IPS-18a (cell line): ENCODE results near the gene TCF7L1.

Experiments used
- H3K27ac ChIP-seq: one replicate; pipeline ENCODE4 v1.5.1; 2013; ENCODE audit warnings: low read length
- H3K27me3 ChIP-seq: one replicate; pipeline ENCODE4 v1.6.1; 2013; ENCODE audit warnings: mild to moderate bottlenecking, low read length; ENCODE audit not compliant: control insufficient read depth, insufficient read depth
- H3K36me3 ChIP-seq: one replicate; pipeline ENCODE4 v1.6.1; 2013; ENCODE audit warnings: low read depth, low read length; ENCODE audit not compliant: control insufficient read depth
- H3K4me1 ChIP-seq: one replicate; pipeline ENCODE4 v1.6.1; 2013; ENCODE audit warnings: low read depth, low read length; ENCODE audit not compliant: control insufficient read depth
- H3K4me3 ChIP-seq: one replicate; pipeline ENCODE4 v1.5.1; 2013; ENCODE audit warnings: low read length
- H3K9ac ChIP-seq: one replicate; pipeline ENCODE4 v1.6.1; 2013; ENCODE audit warnings: mild to moderate bottlenecking, low read length, moderate library complexity
- H3K9me3 ChIP-seq: one replicate; pipeline ENCODE4 v1.6.1; 2013; ENCODE audit warnings: low read depth, low read length; ENCODE audit not compliant: control insufficient read depth

Gene TCF7L1

DNA sequence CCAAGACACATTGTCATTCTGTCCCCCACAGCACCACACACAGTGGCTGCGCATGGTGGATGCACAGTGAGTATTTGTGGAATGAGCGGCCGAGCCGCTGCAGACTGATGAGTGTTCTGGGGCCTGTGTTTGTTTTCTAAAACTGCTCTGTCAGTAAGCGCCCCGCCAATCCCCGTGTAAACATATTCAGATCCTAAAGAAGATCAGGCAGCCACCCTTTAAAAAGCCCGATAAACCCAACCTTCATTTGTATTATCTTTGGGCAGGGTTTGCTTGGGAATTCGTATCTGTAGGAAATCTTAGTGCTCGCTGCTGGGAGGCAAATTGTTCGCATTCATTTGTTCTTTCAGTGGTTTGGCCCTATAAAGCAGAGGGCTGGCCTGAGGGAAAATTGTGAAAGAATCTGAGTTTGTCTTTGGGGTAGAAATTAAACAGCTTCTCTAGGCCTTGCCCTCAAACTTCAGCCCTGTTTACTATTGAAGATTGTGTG lies 126.0 kb downstream of the TCF7L1 start:
- Histone ChIP-seq H3K36me3 (no peaks in the 10 kb centered on the region), H3K4me3 (no peak overlapping the region), H3K9me3 (no peaks in the 10 kb centered on the region), H3K27me3 (no peaks in the 10 kb centered on the region), H3K27ac (no peak overlapping the region), H3K4me1 (peaks cover 67% of the 10 kb centered on the region), H3K9ac (no peak overlapping the region)

- no peaks in the 10 kb centered on the region for H3K9me3 ChIP-seq
- peaks cover 67% of the 10 kb centered on the region for H3K4me1 ChIP-seq
- no peak overlapping the region for H3K9ac ChIP-seq
- no peak overlapping the region for H3K27ac ChIP-seq
- no peaks in the 10 kb centered on the region for H3K27me3 ChIP-seq
- no peaks in the 10 kb centered on the region for H3K36me3 ChIP-seq
- H3K4me3 ChIP-seq: no peak overlapping the region
These were observed 126.7 kb downstream of the TCF7L1 start for GRCh38 chr2:85259879-85260278.

- Histone ChIP-seq H3K27me3 (no peaks in the 10 kb centered on the region), H3K9me3 (no peaks in the 10 kb centered on the region), H3K4me1 (peaks cover 53% of the 10 kb centered on the region), H3K4me3 (no peak overlapping the region), H3K27ac (no peak overlapping the region), H3K36me3 (no peaks in the 10 kb centered on the region), H3K9ac (no peak overlapping the region)
These were observed 130.4 kb downstream of the TCF7L1 start for GRCh38 chr2:85263591-85263990.

GRCh38 chr2:85264471-85264870 lies 131.3 kb downstream of the TCF7L1 start:
- H3K4me3 ChIP-seq: no peak overlapping the region
- no peaks in the 10 kb centered on the region for H3K9me3 ChIP-seq
- H3K36me3 ChIP-seq: no peaks in the 10 kb centered on the region
- no peaks in the 10 kb centered on the region for H3K27me3 ChIP-seq
- no peak overlapping the region for H3K9ac ChIP-seq
- peaks cover 44% of the 10 kb centered on the region for H3K4me1 ChIP-seq
- H3K27ac ChIP-seq: no peak overlapping the region

GRCh38 chr2:85265304-85265703 lies 132.1 kb downstream of the TCF7L1 start:
- no peaks in the 10 kb centered on the region for H3K9me3 ChIP-seq
- H3K36me3 ChIP-seq: no peaks in the 10 kb centered on the region

DNA sequence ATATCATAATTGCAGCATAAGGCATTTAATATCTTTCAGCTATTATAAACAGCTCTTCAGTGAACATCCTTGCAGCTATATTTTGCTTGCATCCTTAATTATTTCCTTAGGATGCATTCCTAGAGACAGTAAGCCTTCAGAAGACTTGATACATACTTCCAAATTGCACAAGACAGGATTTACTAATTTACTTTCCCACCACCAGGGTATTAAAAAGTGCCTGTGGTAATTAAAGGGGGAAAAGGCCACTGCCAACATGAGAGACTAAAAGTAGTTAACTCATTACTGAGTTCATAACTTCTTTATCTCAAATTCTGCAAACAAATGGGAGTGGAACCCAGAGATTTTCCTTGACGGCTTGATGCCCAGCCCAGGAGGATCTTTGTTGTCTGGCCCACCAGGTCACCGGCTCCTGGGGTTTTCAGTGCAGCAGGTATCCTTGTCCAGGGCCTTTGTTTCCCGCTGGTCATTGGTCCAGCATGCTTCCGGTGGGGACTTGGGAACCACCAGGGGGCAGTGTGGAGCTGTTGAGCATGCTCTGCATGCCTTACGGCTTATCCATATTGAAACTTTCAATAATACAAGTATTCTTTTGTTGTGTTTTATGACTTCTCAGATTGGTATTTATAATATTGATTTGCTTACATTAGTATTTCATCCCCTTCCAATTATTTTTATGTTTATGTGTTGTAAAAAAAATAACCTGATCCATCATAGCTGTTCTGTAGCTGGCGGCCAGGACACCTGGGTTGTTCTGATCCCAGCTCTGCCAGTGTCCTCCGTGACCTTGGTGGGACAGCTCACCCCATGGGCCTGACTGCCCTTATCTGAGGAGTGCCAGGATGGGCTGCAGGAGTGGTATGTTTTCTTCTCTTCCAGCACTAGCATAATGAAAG lies 133.2 kb downstream of the TCF7L1 start:
- Histone ChIP-seq H3K27me3 (no peaks in the 10 kb centered on the region), H3K4me1 (peaks cover 37% of the 10 kb centered on the region), H3K9me3 (no peaks in the 10 kb centered on the region), H3K36me3 (no peaks in the 10 kb centered on the region), H3K27ac (no peak overlapping the region), H3K4me3 (no peak overlapping the region), H3K9ac (no peak overlapping the region)

More at GRCh38 chr2:85265304-85265703, 132.1 kb downstream of the TCF7L1 start:
- Histone ChIP-seq H3K27me3 (no peaks in the 10 kb centered on the region), H3K4me3 (no peak overlapping the region), H3K27ac (no peak overlapping the region), H3K4me1 (peaks cover 37% of the 10 kb centered on the region), H3K9ac (no peak overlapping the region)

DNA sequence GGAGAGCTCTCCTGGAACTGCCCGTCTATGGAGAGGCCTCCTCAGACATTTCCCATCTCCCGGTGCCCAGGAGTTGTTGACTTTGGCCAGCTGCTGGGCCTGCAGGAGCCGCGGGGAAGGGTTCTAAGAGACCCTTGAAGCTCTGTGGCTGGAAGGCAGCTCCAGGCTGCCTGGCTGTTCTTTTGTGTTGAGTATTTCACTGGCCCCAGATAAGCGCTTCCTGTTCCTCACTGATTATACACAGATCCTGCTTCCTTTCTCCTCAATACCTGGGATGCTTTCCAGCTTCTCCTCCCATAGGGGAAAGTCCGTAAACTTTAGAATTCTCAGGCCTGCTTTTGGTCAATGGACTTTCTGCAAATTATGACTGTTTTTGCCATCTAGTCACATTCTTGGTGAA lies 136.8 kb downstream of the TCF7L1 start:
- no peaks in the 10 kb centered on the region for H3K27me3 ChIP-seq
- H3K4me1 ChIP-seq: peaks cover 28% of the 10 kb centered on the region
- no peak overlapping the region for H3K9ac ChIP-seq
- no peaks in the 10 kb centered on the region for H3K36me3 ChIP-seq
- H3K27ac ChIP-seq: no peak overlapping the region
- no peaks in the 10 kb centered on the region for H3K9me3 ChIP-seq
- no peak overlapping the region for H3K4me3 ChIP-seq

GRCh38 chr2:85272357-85272756 lies 139.2 kb downstream of the TCF7L1 start:
- Histone ChIP-seq H3K4me1 (peaks cover 22% of the 10 kb centered on the region), H3K36me3 (no peaks in the 10 kb centered on the region), H3K27ac (no peak overlapping the region), H3K27me3 (no peaks in the 10 kb centered on the region), H3K4me3 (no peak overlapping the region), H3K9me3 (no peaks in the 10 kb centered on the region), H3K9ac (no peak overlapping the region)

DNA sequence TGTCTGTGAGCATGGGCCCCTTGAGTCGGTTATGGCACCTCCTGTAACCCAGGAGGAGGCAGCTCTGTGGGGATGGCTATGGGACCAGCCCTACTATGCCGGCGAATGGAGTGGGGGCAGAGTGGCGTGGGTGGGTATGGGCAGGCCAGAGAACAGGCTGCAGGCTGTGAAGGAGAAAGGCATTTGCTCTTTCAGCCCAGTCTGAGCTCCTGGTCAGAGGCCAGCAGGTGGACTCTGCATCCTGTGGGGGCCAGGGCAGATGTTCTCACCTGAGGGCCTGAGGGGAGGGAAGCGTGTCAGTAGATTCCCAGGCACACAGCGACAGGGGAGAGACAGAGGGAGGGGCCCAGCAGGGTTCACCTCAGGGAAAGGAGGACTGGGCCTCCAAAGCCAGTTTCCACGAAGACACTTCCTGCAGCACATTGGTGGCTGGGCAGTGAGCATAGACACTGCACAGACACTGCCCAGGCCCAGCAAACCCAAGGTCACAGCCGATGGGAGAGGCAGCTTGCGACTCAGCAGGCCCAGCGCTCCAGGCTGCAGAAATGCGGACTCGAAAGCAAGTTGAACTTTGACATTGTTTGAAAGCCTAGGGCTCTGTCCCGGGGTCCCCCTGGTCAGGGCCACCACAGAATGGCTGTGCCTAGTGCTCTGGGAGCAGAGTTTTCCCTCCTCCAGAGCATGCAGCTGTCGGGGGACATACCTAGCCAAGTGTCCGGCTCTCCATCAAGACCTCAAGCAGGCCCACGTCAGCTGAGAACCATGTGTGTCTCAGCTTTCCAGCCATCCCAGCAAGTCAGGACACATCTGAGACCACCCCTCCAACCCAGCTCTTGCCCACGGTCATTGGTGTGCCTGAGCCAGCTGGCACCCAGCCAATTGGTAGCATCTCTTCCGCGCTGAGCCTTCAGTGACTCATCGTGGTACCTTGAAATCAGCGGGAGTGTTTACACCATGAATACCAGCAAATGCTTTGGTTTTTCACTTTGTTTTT lies 140.8 kb downstream of the TCF7L1 start:
- no peaks in the 10 kb centered on the region for H3K27me3 ChIP-seq
- no peak overlapping the region for H3K4me3 ChIP-seq
- no peak overlapping the region for H3K9ac ChIP-seq
- no peaks in the 10 kb centered on the region for H3K36me3 ChIP-seq
- peaks cover 31% of the 10 kb centered on the region for H3K4me1 ChIP-seq
- no peaks in the 10 kb centered on the region for H3K9me3 ChIP-seq
- no peak overlapping the region for H3K27ac ChIP-seq

DNA sequence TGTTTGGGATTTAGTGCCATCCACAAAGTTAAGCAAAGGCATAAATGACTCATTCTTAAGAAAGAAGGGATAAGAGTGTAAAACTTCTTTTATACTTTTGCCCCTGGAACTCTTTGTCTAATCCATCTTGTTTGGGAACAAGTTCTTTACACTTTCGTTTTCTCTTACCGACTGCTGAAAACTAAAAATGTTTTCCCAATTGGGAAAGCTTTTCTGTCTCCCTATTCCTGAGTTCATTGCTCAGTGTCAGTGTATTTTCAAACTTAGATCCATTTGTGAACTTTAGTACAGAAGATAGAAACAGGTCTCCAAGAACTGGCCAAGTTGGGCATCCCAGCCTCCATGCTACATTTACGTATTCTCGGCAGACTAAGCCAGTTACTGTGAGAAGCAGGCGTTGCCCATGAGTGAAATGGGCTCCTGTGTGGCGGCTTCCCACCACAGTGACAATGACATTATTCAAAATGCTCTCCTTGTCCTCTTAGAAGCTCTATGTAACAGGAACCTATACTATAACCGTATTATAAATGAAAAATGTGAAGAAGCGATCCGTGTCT lies 142.9 kb downstream of the TCF7L1 start:
- Histone ChIP-seq H3K9me3 (no peaks in the 10 kb centered on the region), H3K4me1 (peaks cover 31% of the 10 kb centered on the region), H3K27ac (no peak overlapping the region), H3K36me3 (no peaks in the 10 kb centered on the region), H3K27me3 (no peaks in the 10 kb centered on the region), H3K9ac (no peak overlapping the region), H3K4me3 (no peak overlapping the region)

DNA sequence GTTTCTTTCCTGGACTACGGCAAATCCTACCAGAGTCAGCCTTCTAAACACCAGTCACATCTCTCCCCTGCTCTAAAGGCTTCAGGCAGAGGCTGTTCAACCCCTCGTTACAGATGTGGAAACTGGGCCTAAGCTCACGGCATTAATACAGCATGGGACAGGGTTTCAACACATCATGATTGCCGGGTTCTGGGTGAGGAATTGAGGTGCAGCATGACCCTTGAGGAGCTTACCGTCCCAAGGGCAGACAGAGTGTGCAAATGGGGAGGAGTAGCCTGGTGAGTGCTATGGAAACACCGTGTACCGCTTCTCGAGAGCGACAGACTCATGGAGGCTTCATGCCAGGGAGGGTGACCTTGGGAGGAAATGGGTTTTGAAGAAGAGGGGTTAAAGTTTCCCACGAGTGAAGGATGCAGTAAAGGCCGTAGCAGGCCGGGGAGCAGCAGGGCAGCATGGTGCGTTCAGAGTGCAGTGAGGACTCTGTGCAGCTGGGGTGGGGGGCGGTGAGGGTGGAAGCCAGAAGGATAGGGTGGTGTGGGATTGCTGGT lies 143.5 kb downstream of the TCF7L1 start:
- Histone ChIP-seq H3K9me3 (no peaks in the 10 kb centered on the region), H3K36me3 (no peaks in the 10 kb centered on the region), H3K4me1 (peaks cover 30% of the 10 kb centered on the region), H3K27me3 (no peaks in the 10 kb centered on the region), H3K27ac (no peak overlapping the region), H3K4me3 (no peak overlapping the region), H3K9ac (no peak overlapping the region)
